Measurements from ENCODE around the gene FLACC1. TPM values are rescaled to one million over a fixed set of nuclear protein-coding genes. Genes with fewer than 3 reads are reported as not detected.

Gene FLACC1
- total and polyA plus RNA-seq, 4 donors, result 0.09 to 7.1 (median 1.1) TPM

- TF ChIP-seq TAF1 (conservative IDR thresholded peaks at IDR 0.05), result no peak
- TF ChIP-seq RAD21 (IDR thresholded peaks at IDR 0.05), result no peak
- no peak for TF ChIP-seq FOXA1 (IDR thresholded peaks at IDR 0.05)
- no peak for TF ChIP-seq CTCF (IDR thresholded peaks at IDR 0.05; ENCODE audit: low read depth, low read length, missing input control)
- TF ChIP-seq ZBTB33 (IDR thresholded peaks at IDR 0.05), result no peak
- TF ChIP-seq EGR1 (IDR thresholded peaks at IDR 0.05; ENCODE audit: low read depth in 2 of 2), result no peak
- no peak for TF ChIP-seq JUND (IDR thresholded peaks at IDR 0.05)
- TF ChIP-seq ATF3 (IDR thresholded peaks at IDR 0.05), result no peak
- TF ChIP-seq MAX (IDR thresholded peaks at IDR 0.05), result no peak
- TF ChIP-seq GABPA (IDR thresholded peaks at IDR 0.05 in 1 of 2, conservative IDR thresholded peaks at IDR 0.05 in 1 of 2), result no peak
- no peak for TF ChIP-seq REST (IDR thresholded peaks at IDR 0.05)
- no peak for TF ChIP-seq YY1 (IDR thresholded peaks at IDR 0.05)
- TF ChIP-seq FOXA2 (IDR thresholded peaks at IDR 0.05), result no peak
- TF ChIP-seq HNF4G (IDR thresholded peaks at IDR 0.05), result no peak
- no peak for TF ChIP-seq RXRA (IDR thresholded peaks at IDR 0.05)
- no peak for TF ChIP-seq SP1 (IDR thresholded peaks at IDR 0.05)
- Histone ChIP-seq H3K36me3 (ENCODE audit: control insufficient read depth in 4 of 4, insufficient read depth in 3 of 4, low read depth in 1 of 4, low read length in 3 of 4) (no peaks in the 10 kb centered on the region), H3K27ac (ENCODE audit: low read depth in 1 of 2, low read length in 2 of 2) (no peak overlapping the region), H3K27me3 (ENCODE audit: control insufficient read depth in 4 of 4, insufficient read depth in 4 of 4, low read length in 3 of 4) (no peaks in the 10 kb centered on the region), H3K4me3 (ENCODE audit: low read depth in 1 of 3, low read length in 3 of 3) (no peak overlapping the region), H3K9ac (ENCODE audit: low read depth in 1 of 2, low read length in 2 of 2) (no peak overlapping the region), H3K9me3 (ENCODE audit: control insufficient read depth in 4 of 4, low read length in 3 of 4) (no peaks in the 10 kb centered on the region), H3K4me1 (ENCODE audit: control insufficient read depth in 4 of 4, insufficient read depth in 4 of 4, low read length in 3 of 4) (peaks cover 0 to 4% (median 1%) of the 10 kb centered on the region in 4 donors)
- WGBS, result 98% methylated on average over 3 of the region's 3 CpGs
- DNase-seq (ENCODE audit: low spot score), result no peak
These were observed 101.1 kb downstream of the FLACC1 start for GRCh38 chr2:201256082-201256481.
